DOHH2 (cell line): ENCODE data around the gene L1CAM.

ENCODE experiments used
- H3F3A ChIP-seq: fragments of 200-600 bp; sonication (generic), shearing (Covaris generic); 2 replicates; pipeline ENCODE4 v1.6.0; 2016; ENCODE audit warnings: antibody characterized with exemption, mild to moderate bottlenecking; ENCODE audit not compliant: control insufficient read depth, insufficient read depth
- H3K27ac ChIP-seq: fragments of 200-600 bp; sonication (generic); 2 replicates; pipeline ENCODE4 v1.5.1; 2014; ENCODE audit warnings: low read depth, mild to moderate bottlenecking, low read length, moderate library complexity
- H3K27me3 ChIP-seq: fragments of 200-600 bp; sonication (generic); 2 replicates; pipeline ENCODE4 v1.6.1; 2014; ENCODE audit warnings: mild to moderate bottlenecking, low read length, mixed read lengths; ENCODE audit not compliant: control insufficient read depth
- H3K36me3 ChIP-seq: fragments of 200-600 bp; sonication (generic); 2 replicates; pipeline ENCODE4 v1.6.1; 2014; ENCODE audit warnings: mild to moderate bottlenecking, low read length, moderate library complexity, mixed read lengths; ENCODE audit not compliant: control insufficient read depth
- H3K4me1 ChIP-seq: fragments of 200-600 bp; sonication (generic); 2 replicates; pipeline ENCODE4 v1.6.1; 2014; ENCODE audit warnings: mild to moderate bottlenecking, low read length, mixed read lengths; ENCODE audit not compliant: control insufficient read depth
- H3K4me2 ChIP-seq: fragments of 200-600 bp; sonication (generic); 2 replicates; pipeline ENCODE4 v1.6.0; 2014; ENCODE audit warnings: mild to moderate bottlenecking, low read length, moderate library complexity
- H3K4me3 ChIP-seq: fragments of 200-600 bp; sonication (generic); 2 replicates; pipeline ENCODE4 v1.5.1; 2014; ENCODE audit warnings: mild to moderate bottlenecking, low read length, mixed read lengths
- H3K79me2 ChIP-seq: fragments of 200-600 bp; sonication (generic); 2 replicates; pipeline ENCODE4 v1.6.1; 2014; ENCODE audit warnings: mild to moderate bottlenecking, low read length, mixed read lengths; ENCODE audit not compliant: control insufficient read depth
- H3K9me2 ChIP-seq: fragments of 200-600 bp; sonication (generic); replicated peaks from 2 replicates; pipeline ENCODE4 v1.6.1; 2014; ENCODE audit warnings: mild to moderate bottlenecking, low read length, mixed read lengths; ENCODE audit not compliant: control insufficient read depth
- H3K9me3 ChIP-seq: fragments of 200-600 bp; sonication (generic); 2 replicates; pipeline ENCODE4 v1.6.1; 2014; ENCODE audit warnings: antibody characterized with exemption, low read length, mixed read lengths; ENCODE audit not compliant: control insufficient read depth, insufficient read depth
- H4K20me1 ChIP-seq: fragments of 200-600 bp; sonication (generic); 2 replicates; pipeline ENCODE4 v1.6.0; 2014; ENCODE audit warnings: low read depth, mild to moderate bottlenecking, antibody characterized with exemption, low read length, moderate library complexity; ENCODE audit not compliant: control insufficient read depth, insufficient read depth
- CTCF ChIP-seq: fragments of 200-600 bp; sonication (generic); IDR thresholded peaks from one replicate; pipeline ENCODE4 v1.5.1; 2014; ENCODE audit warnings: antibody characterized with exemption, mild to moderate bottlenecking, low read depth, low read length; ENCODE audit not compliant: poor library complexity, severe bottlenecking
- EZH2phosphoT487 ChIP-seq: fragments of 200-600 bp; sonication (generic); IDR thresholded peaks from 2 replicates; pipeline ENCODE4 v1.6.1; 2017; ENCODE audit warnings: borderline replicate concordance, mild to moderate bottlenecking, antibody characterized with exemption, low read length, moderate library complexity, mixed read lengths

The L1CAM gene

GRCh38 chrX:153920546-153920945 is 34.6 kb upstream of the L1CAM start:
- H3K27ac ChIP-seq: no peak overlapping the region
- no peaks in the 10 kb centered on the region; the same call in 1 of the 2 replicates for H3F3A ChIP-seq
- no peaks in the 10 kb centered on the region for H3K9me3 ChIP-seq
- no peaks in the 10 kb centered on the region for H3K27me3 ChIP-seq
- no peak overlapping the region for H3K4me3 ChIP-seq
- H4K20me1 ChIP-seq: no peaks in the 10 kb centered on the region
- H3K4me2 ChIP-seq: no peak overlapping the region
- no peak for TF ChIP-seq CTCF
- no peak for TF ChIP-seq EZH2phosphoT487
- H3K79me2 ChIP-seq: peaks cover 36% of the 10 kb centered on the region
- no peaks in the 10 kb centered on the region for H3K9me2 ChIP-seq
- H3K4me1 ChIP-seq: peaks cover 24% of the 10 kb centered on the region
- H3K36me3 ChIP-seq: peaks cover 44% of the 10 kb centered on the region

GRCh38 chrX:153919281-153919680 is 33.3 kb upstream of the L1CAM start:
- Histone ChIP-seq H3K4me2 (no peak overlapping the region), H3F3A (no peaks in the 10 kb centered on the region), H3K27me3 (no peaks in the 10 kb centered on the region), H3K79me2 (peaks cover 23% of the 10 kb centered on the region), H3K4me3 (no peak overlapping the region), H3K4me1 (peaks cover 13% of the 10 kb centered on the region), H3K27ac (no peak overlapping the region), H3K36me3 (peaks cover 32% of the 10 kb centered on the region), H4K20me1 (no peaks in the 10 kb centered on the region), H3K9me2 (no peaks in the 10 kb centered on the region), H3K9me3 (no peaks in the 10 kb centered on the region)
- TF ChIP-seq EZH2phosphoT487 (no peak), CTCF (no peak)

GRCh38 chrX:153917869-153918268 is 31.9 kb upstream of the L1CAM start:
- no peak overlapping the region for H3K4me3 ChIP-seq
- no peaks in the 10 kb centered on the region for H3K9me2 ChIP-seq
- TF ChIP-seq CTCF (no peak), EZH2phosphoT487 (no peak)
- peaks cover 9% of the 10 kb centered on the region for H3K79me2 ChIP-seq
- H3K27ac ChIP-seq: no peak overlapping the region
- H3F3A ChIP-seq: no peaks in the 10 kb centered on the region
- H3K4me1 ChIP-seq: no peaks in the 10 kb centered on the region
- H4K20me1 ChIP-seq: no peaks in the 10 kb centered on the region
- no peak overlapping the region for H3K4me2 ChIP-seq
- H3K36me3 ChIP-seq: peaks cover 31% of the 10 kb centered on the region
- no peaks in the 10 kb centered on the region for H3K27me3 ChIP-seq
- no peaks in the 10 kb centered on the region for H3K9me3 ChIP-seq

- Histone ChIP-seq H3K27ac (no peak overlapping the region), H3K4me3 (no peak overlapping the region), H4K20me1 (no peaks in the 10 kb centered on the region), H3K4me1 (no peaks in the 10 kb centered on the region), H3K4me2 (no peak overlapping the region), H3K9me2 (no peaks in the 10 kb centered on the region), H3K9me3 (no peaks in the 10 kb centered on the region), H3K79me2 (no peaks in the 10 kb centered on the region), H3K27me3 (no peaks in the 10 kb centered on the region), H3K36me3 (peaks cover 19% of the 10 kb centered on the region), H3F3A (no peaks in the 10 kb centered on the region)
- no peak for TF ChIP-seq EZH2phosphoT487
- TF ChIP-seq CTCF: no peak
These were observed 27.7 kb upstream of the L1CAM start for GRCh38 chrX:153913701-153914100.
